H9 (cell line): ENCODE results near the gene PTRHD1. TPM values are rescaled to one million over a fixed set of nuclear protein-coding genes. Genes with fewer than 3 reads are reported as not detected.

Source experiments
- DNase-seq: peaks from one replicate; pipeline ENCODE4 v3.0.0-alpha.2; 2017
- H2AFZ ChIP-seq: one replicate; pipeline ENCODE4 v1.6.1; 2013; ENCODE audit warnings: mild to moderate bottlenecking, low read length, control low read depth, moderate library complexity
- H2AK5ac ChIP-seq: 2 replicates; pipeline ENCODE4 v1.6.1; 2013; ENCODE audit warnings: low read length, control low read depth, mixed read lengths; ENCODE audit not compliant: insufficient read length
- H2BK120ac ChIP-seq: one replicate; pipeline ENCODE4 v1.6.1; 2013; ENCODE audit warnings: low read depth, mild to moderate bottlenecking, low read length, control low read depth, inconsistent platforms; ENCODE audit not compliant: poor library complexity, severe bottlenecking
- H2BK12ac ChIP-seq: 2 replicates; pipeline ENCODE4 v1.6.1; 2013; ENCODE audit warnings: low read length, control low read depth, mixed read lengths, low read depth; ENCODE audit not compliant: insufficient read length
- H2BK15ac ChIP-seq: 2 replicates; pipeline ENCODE4 v1.6.1; 2013; ENCODE audit warnings: low read depth, low read length, control low read depth
- H2BK20ac ChIP-seq: one replicate; pipeline ENCODE4 v1.6.1; 2013; ENCODE audit warnings: low read depth, mild to moderate bottlenecking, low read length, control low read depth, inconsistent platforms; ENCODE audit not compliant: poor library complexity, severe bottlenecking
- H2BK5ac ChIP-seq: 2 replicates; pipeline ENCODE4 v1.6.1; 2013; ENCODE audit warnings: low read length, control low read depth, mixed read lengths; ENCODE audit not compliant: insufficient read length
- H3K14ac ChIP-seq: 2 replicates; pipeline ENCODE4 v1.6.1; 2013; ENCODE audit warnings: low read length, control low read depth; ENCODE audit not compliant: insufficient read depth
- H3K18ac ChIP-seq: 2 replicates; pipeline ENCODE4 v1.6.1; 2013; ENCODE audit warnings: low read depth, mild to moderate bottlenecking, mixed read lengths, low read length, control low read depth; ENCODE audit not compliant: insufficient read length
- H3K23ac ChIP-seq: 2 replicates; pipeline ENCODE4 v1.6.1; 2013; ENCODE audit warnings: low read length, control low read depth, mixed read lengths, low read depth; ENCODE audit not compliant: insufficient read length
- H3K23me2 ChIP-seq: 2 replicates; pipeline ENCODE4 v1.6.1; 2013; ENCODE audit warnings: low read depth, mild to moderate bottlenecking, mixed read lengths, low read length, control low read depth; ENCODE audit not compliant: insufficient read length, poor library complexity, severe bottlenecking
- H3K27ac ChIP-seq: 2 replicates; pipeline ENCODE4 v1.5.1; 2013; ENCODE audit warnings: low read length, control low read depth, mixed read lengths, low read depth; ENCODE audit not compliant: insufficient read length
- H3K27me3 ChIP-seq: 2 replicates; pipeline ENCODE4 v1.6.1; 2013; ENCODE audit warnings: low read length, control low read depth, inconsistent platforms; ENCODE audit not compliant: insufficient read depth
- H3K4ac ChIP-seq: 2 replicates; pipeline ENCODE4 v1.6.1; 2013; ENCODE audit warnings: low read depth, mild to moderate bottlenecking, control low read depth, inconsistent platforms, low read length, moderate library complexity
- H3K4me1 ChIP-seq: 2 replicates; pipeline ENCODE4 v1.6.1; 2013; ENCODE audit warnings: low read length, control low read depth, inconsistent platforms; ENCODE audit not compliant: insufficient read depth
- H3K4me2 ChIP-seq: 2 replicates; pipeline ENCODE4 v1.6.1; 2013; ENCODE audit warnings: low read length, control low read depth, mixed read lengths; ENCODE audit not compliant: insufficient read length, insufficient read depth
- H3K56ac ChIP-seq: 2 replicates; pipeline ENCODE4 v1.6.1; 2013; ENCODE audit warnings: low read depth, mild to moderate bottlenecking, mixed read lengths, low read length, control low read depth; ENCODE audit not compliant: insufficient read length
- H3K79me1 ChIP-seq: 2 replicates; pipeline ENCODE4 v1.6.1; 2013; ENCODE audit warnings: low read depth, mild to moderate bottlenecking, moderate library complexity, low read length, control low read depth, inconsistent platforms; ENCODE audit not compliant: insufficient read depth, poor library complexity, severe bottlenecking
- H3K79me2 ChIP-seq: 2 replicates; pipeline ENCODE4 v1.6.1; 2013; ENCODE audit warnings: low read length, control low read depth, inconsistent platforms; ENCODE audit not compliant: insufficient read depth
- H3K9ac ChIP-seq: 2 replicates; pipeline ENCODE4 v1.6.1; 2013; ENCODE audit warnings: low read length, control low read depth, mixed read lengths; ENCODE audit not compliant: insufficient read length; ENCODE audit errors: extremely low read depth
- H3K9me3 ChIP-seq: one replicate; pipeline ENCODE4 v1.6.1; 2013; ENCODE audit warnings: low read depth, low read length, inconsistent platforms; ENCODE audit not compliant: control insufficient read depth
- H3T11ph ChIP-seq: one replicate; pipeline ENCODE4 v1.6.1; 2013; ENCODE audit warnings: mild to moderate bottlenecking, low read length, control low read depth, inconsistent platforms
- H4K20me1 ChIP-seq: one replicate; pipeline ENCODE4 v1.6.1; 2013; ENCODE audit not compliant: control insufficient read depth, insufficient read length, insufficient read depth
- H4K5ac ChIP-seq: 2 replicates; pipeline ENCODE4 v1.6.1; 2013; ENCODE audit warnings: low read depth, mild to moderate bottlenecking, mixed read lengths, low read length, control low read depth; ENCODE audit not compliant: insufficient read length
- H4K8ac ChIP-seq: replicated peaks from 2 replicates; pipeline ENCODE4 v1.6.1; 2013; ENCODE audit warnings: low read length, control low read depth, mixed read lengths, low read depth; ENCODE audit not compliant: insufficient read length
- H4K91ac ChIP-seq: 2 replicates; pipeline ENCODE4 v1.6.1; 2013; ENCODE audit warnings: low read depth, mild to moderate bottlenecking, moderate library complexity, mixed read lengths, low read length, control low read depth; ENCODE audit not compliant: insufficient read length
- H3K27ac Mint-ChIP-seq, 3 experiments: 2 replicates in 2 of 3; 3 replicates in 1 of 3; pipeline ENCODE4 v1.8.0; 2020 to 2021; ENCODE audit warnings: mixed read lengths in 3 of 3, mild to moderate bottlenecking in 1 of 3, moderate library complexity in 1 of 3
- H3K27me3 Mint-ChIP-seq: 2 replicates; pipeline ENCODE4 v1.8.0; 2021; ENCODE audit warnings: low read depth, mild to moderate bottlenecking, moderate library complexity, mixed read lengths
- H3K36me3 Mint-ChIP-seq, 3 experiments: 2 replicates in 2 of 3; 3 replicates in 1 of 3; pipeline ENCODE4 v1.8.0; 2020 to 2021; ENCODE audit warnings: low read depth in 3 of 3, mixed read lengths in 3 of 3; ENCODE audit not compliant: insufficient read depth in 1 of 3
- H3K4me1 Mint-ChIP-seq, 2 experiments: 2 replicates each; pipeline ENCODE4 v1.8.0; 2020; ENCODE audit warnings: mixed read lengths in 2 of 2
- H3K4me3 Mint-ChIP-seq, 2 experiments: 2 replicates in 1 of 2; 3 replicates in 1 of 2; pipeline ENCODE4 v1.8.0; 2020 to 2021; ENCODE audit warnings: mild to moderate bottlenecking in 2 of 2, mixed read lengths in 2 of 2, moderate library complexity in 1 of 2
- H3K9me3 Mint-ChIP-seq, 2 experiments: 2 replicates in 1 of 2; 3 replicates in 1 of 2; pipeline ENCODE4 v1.8.0; 2020; ENCODE audit warnings: mild to moderate bottlenecking in 2 of 2, mixed read lengths in 2 of 2, moderate library complexity in 1 of 2
- WGBS: extraction: QIAGEN DNeasy Blood & Tissue Kit; methylation state at CpG from one replicate; pipeline ENCODE4 v1.1.7; 2013; ENCODE audit warnings: missing lambda C conversion rate, low lambda C conversion rate, mixed read lengths; ENCODE audit not compliant: insufficient read length; ENCODE audit errors: extremely low coverage; 5-methylcytosine and 5-hydroxymethylcytosine counted together
- total RNA-seq: library from RNA; stranded (reverse); gene quantifications from 2 replicates; pipeline ENCODE4 v1.2.1, GENCODE V29; 2021
- TF ChIP-seq, protein P1 (sequence below): fragments of 200-600 bp; sonication (generic); conservative IDR thresholded peaks from 3 replicates; pipeline ENCODE4 v1.8.0; 2021; ENCODE audit warnings: antibody characterized with exemption, mild to moderate bottlenecking

Gene PTRHD1
- total RNA-seq, 1 experiment from 2014 or later: 43.7 TPM

DNA sequence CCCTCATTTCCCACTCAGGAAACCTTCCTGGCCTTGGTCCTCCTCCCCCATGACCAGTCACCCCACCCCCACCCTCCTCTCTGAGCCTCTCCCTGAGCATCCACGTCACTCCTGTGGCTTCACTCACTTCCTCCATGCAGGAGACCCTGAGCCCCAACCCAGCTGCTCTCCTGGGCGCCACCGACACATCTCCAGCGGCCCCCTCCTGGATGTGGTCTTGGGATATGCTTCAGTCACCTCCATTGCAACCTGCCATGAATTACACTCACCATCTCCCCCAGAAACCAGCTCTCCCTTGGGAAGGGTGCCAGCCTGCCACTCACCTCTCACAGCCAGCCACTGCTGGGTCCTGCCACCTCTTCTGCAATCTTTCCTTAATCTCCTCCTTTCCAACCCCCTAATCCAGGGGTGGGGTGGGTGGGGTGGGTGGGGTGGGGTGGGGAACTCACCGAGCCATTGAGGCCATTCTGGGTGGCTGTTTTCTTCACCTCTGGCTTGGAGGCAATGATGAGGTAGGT is 44.9 kb upstream of the PTRHD1 start:
- H3K9me3 Mint-ChIP-seq: peaks cover 0 to 7% of the 10 kb centered on the region in 2 experiments; a peak in 3 of 5 replicates
- H3K14ac ChIP-seq: no peak overlapping the region
- H3K4me1 Mint-ChIP-seq: peaks cover 12 to 17% of the 10 kb centered on the region in 2 experiments
- no peak overlapping the region for H4K8ac ChIP-seq
- H3T11ph ChIP-seq: no peak overlapping the region
- no peak overlapping the region for H3K27ac ChIP-seq
- no peak overlapping the region for H2BK12ac ChIP-seq
- H3K9me3 ChIP-seq: no peaks in the 10 kb centered on the region
- H3K79me2 ChIP-seq: no peaks in the 10 kb centered on the region
- H4K91ac ChIP-seq: no peak overlapping the region
- peaks cover under 1% of the 10 kb centered on the region; the same call in 1 of the 2 replicates for H3K4me1 ChIP-seq
- no peak overlapping the region for H3K23ac ChIP-seq
- H3K18ac ChIP-seq: no peak overlapping the region
- H2AFZ ChIP-seq: no peak overlapping the region
- DNase-seq: no peak
- H3K4me2 ChIP-seq: no peak overlapping the region
- H3K27me3 ChIP-seq: no peaks in the 10 kb centered on the region
- no peak overlapping the region for H3K9ac ChIP-seq
- no peak overlapping the region for H2BK5ac ChIP-seq
- no peak overlapping the region for H2BK20ac ChIP-seq
- H3K27me3 Mint-ChIP-seq: no peaks in the 10 kb centered on the region; the same call in 1 of the 2 replicates
- H4K20me1 ChIP-seq: no peaks in the 10 kb centered on the region
- H3K4me3 Mint-ChIP-seq: no peak overlapping the region
- no peak overlapping the region for H2BK120ac ChIP-seq
- no peak overlapping the region for H3K27ac Mint-ChIP-seq
- no peaks in the 10 kb centered on the region for H3K23me2 ChIP-seq
- H3K79me1 ChIP-seq: no peaks in the 10 kb centered on the region
- H3K36me3 Mint-ChIP-seq: peaks cover 44 to 47% (median 46%) of the 10 kb centered on the region in 3 experiments
- no peak overlapping the region for H2AK5ac ChIP-seq
- H3K56ac ChIP-seq: no peak overlapping the region
- no CpG with 5 or more reads among the region's 5 CpGs for WGBS
- no peak overlapping the region for H3K4ac ChIP-seq
- TF ChIP-seq, protein P1, sequence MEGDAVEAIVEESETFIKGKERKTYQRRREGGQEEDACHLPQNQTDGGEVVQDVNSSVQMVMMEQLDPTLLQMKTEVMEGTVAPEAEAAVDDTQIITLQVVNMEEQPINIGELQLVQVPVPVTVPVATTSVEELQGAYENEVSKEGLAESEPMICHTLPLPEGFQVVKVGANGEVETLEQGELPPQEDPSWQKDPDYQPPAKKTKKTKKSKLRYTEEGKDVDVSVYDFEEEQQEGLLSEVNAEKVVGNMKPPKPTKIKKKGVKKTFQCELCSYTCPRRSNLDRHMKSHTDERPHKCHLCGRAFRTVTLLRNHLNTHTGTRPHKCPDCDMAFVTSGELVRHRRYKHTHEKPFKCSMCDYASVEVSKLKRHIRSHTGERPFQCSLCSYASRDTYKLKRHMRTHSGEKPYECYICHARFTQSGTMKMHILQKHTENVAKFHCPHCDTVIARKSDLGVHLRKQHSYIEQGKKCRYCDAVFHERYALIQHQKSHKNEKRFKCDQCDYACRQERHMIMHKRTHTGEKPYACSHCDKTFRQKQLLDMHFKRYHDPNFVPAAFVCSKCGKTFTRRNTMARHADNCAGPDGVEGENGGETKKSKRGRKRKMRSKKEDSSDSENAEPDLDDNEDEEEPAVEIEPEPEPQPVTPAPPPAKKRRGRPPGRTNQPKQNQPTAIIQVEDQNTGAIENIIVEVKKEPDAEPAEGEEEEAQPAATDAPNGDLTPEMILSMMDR: no peak
- H2BK15ac ChIP-seq: no peak overlapping the region
- H4K5ac ChIP-seq: no peak overlapping the region
